ENCODE results near the gene KLF8.

- TF ChIP-seq TSHZ2 (CRISPR knock-in tag; IDR thresholded peaks at IDR 0.05) (no peak), ARNTL (CRISPR knock-in tag; IDR thresholded peaks at IDR 0.05; ENCODE audit: borderline replicate concordance, low read depth) (no peak), ZNF8 (CRISPR knock-in tag; IDR thresholded peaks at IDR 0.05) (no peak), CREB5 (CRISPR knock-in tag; IDR thresholded peaks at IDR 0.05; ENCODE audit: low read depth) (no peak), ZNF565 (CRISPR knock-in tag; conservative IDR thresholded peaks at IDR 0.05; ENCODE audit: low read depth) (no peak)
- TF ChIP-seq, protein P1, sequence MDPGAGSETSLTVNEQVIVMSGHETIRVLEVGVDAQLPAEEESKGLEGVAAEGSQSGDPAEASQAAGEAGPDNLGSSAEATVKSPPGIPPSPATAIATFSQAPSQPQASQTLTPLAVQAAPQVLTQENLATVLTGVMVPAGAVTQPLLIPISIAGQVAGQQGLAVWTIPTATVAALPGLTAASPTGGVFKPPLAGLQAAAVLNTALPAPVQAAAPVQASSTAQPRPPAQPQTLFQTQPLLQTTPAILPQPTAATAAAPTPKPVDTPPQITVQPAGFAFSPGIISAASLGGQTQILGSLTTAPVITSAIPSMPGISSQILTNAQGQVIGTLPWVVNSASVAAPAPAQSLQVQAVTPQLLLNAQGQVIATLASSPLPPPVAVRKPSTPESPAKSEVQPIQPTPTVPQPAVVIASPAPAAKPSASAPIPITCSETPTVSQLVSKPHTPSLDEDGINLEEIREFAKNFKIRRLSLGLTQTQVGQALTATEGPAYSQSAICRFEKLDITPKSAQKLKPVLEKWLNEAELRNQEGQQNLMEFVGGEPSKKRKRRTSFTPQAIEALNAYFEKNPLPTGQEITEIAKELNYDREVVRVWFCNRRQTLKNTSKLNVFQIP (CRISPR knock-in tag; IDR thresholded peaks at IDR 0.05; ENCODE audit: borderline replicate concordance, low read depth) = no peak
Observed at GRCh38 chrX:56228914-56229313, 3.2 kb upstream of the KLF8 start.
